T47D (cell line): Measurements from ENCODE around the gene GAMT.
A peak's percentile ranks its signal among the peaks of the same experiment; 100 is the strongest.

Source experiments
- DNase-seq, 2 experiments: peaks; one replicate each; pipeline versions ENCODE4 v3.0.0 to v3.0.0-alpha.2; 2011 to 2012; ENCODE audit warnings: low read depth in 1 of 2, low spot score in 1 of 2
- JUND ChIP-seq: IDR thresholded peaks from 2 replicates; pipeline ENCODE4 v1.6.1; 2012; ENCODE audit warnings: low read depth
- in situ Hi-C: cut with HindIII; loops from 2 replicates; pipeline ENCODE4 v1.10.0; 2016; ENCODE audit warnings: low sequenced_read_pairs, low pct_unique_long_range_greater_than_20kb

The GAMT gene

DNA sequence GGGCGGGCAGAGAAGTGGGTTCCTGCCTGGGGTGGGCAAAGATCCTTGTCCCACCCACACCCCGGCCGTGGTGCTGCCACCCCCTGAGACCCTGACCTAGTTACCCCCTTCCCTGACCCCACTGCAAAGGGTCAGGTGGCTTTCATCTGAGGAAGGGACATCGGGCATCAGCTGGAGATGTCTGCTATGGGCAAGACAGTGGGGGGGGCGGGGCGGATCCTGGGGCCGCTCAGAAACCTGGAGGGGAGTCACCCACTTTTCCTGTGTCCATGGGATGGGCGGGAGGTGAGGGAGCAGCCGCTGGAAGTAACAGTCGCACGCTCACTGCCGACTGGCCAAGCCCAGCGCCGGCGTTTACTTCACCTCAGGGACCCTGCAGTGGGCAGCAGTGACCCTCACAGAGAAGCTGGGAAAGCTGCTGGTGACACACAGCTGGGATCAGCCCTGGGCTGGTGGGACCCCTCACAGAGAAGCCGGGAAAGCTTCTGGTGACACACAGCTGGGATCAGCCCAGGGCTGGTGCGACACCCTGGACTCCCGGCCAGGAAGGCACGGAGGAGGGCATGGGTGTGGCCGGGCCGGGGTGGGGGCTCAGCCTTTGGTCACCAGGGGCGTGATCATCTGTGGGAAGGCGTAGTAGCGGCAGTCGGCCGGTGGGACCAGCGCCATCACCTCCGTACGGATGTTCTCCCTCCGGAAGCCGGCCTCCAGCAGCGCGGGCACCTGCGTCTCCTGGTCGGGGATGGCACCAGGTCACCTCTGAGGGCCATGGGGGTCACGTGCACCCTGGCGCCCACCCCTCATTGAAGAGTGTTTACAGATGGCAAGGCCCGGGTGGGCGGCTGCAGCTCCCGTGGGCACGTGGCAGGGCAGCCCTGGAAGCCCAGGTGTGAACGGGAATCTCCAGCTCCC is 4.3 kb downstream of the GAMT start:
- in situ Hi-C loops = no loop called here
- TF ChIP-seq JUND = no peak
- no peak for DNase-seq

- no peak for DNase-seq
- TF ChIP-seq JUND = no peak
- in situ Hi-C loops = no loop called here
Observed at GRCh38 chr19:1396019-1396767, 5.1 kb downstream of the GAMT start.

- TF ChIP-seq JUND = no peak
- in situ Hi-C loops = no loop called here
- DNase-seq = peak in 1 of 2 experiments; percentile 45
Observed at GRCh38 chr19:1395194-1396018, 5.9 kb downstream of the GAMT start.

DNA sequence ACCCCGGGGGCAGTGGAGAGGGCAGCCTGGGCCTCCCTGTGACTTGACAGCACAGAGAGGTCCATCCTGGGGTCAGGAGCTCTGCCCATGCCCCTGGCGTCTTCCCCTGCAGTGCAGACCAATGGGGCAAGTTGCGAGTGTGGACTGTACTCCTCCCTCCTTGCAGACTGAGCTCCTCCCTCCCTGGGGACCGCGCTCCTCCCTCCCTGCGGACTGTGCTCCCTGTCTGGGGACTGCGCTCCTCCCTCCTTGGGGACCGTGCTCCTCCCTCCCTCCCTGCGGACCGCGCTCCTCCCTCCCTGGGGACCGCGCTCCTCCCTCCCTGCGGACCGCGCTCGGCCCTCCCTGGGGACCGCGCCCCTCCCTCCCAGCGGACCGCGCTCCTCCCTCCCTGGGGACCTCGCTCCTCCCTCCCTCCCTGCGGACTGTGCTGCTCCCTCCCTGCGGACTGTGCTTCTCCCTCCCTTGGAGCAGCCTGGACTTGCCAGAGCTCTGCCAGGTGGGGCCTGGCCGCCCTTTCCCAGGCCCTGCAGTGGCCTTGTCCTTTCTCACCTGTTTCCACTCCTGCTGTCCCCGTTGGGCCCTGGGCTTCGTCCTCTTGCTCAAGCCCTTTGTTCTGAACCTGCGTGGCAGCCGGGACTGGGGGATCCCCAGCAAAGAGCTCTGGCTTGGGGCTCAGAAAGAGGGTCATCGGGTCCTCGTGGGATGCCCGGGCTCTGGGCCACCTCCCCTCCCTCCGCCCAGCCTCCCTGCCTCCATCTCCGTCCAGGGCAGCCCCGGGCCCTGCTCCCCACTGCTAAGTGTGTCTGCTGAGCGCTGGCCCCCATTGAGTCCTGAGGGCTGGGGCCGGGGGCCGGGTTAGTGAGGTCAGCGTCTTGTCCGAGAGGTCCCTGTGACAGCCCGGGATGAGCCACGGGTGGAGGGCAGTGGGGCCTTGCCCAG is 6.8 kb downstream of the GAMT start:
- no peak for TF ChIP-seq JUND
- in situ Hi-C loops = no loop called here
- no peak for DNase-seq

GRCh38 chr19:1393841-1394240 is 7.5 kb downstream of the GAMT start:
- DNase-seq = no peak
- in situ Hi-C loops = no loop called here
- no peak for TF ChIP-seq JUND

GRCh38 chr19:1392939-1393530 is 8.3 kb downstream of the GAMT start:
- no peak for TF ChIP-seq JUND
- in situ Hi-C loops = no loop called here
- no peak for DNase-seq

DNA sequence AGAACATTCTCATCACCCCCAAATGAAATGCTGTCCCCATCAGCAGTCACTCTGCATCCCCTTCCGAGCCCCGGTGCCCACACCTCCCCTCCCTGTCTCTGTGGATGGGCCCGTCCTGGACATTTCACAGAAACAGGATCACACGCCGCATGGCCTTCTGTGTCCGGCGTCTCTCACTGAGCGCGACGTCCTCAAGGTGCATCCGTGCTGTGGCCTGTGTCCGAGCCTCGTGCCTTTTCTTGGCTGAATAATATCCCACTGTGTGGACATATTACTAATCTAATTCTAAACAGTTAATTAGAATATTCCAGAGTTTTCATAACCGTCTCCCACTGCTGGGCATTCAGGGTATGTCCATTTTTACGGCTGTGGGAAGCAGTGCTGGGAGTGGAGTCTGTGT is 8.9 kb downstream of the GAMT start:
- no peak for TF ChIP-seq JUND
- DNase-seq = no peak
- in situ Hi-C loops = no loop called here

- no peak for TF ChIP-seq JUND
- in situ Hi-C loops = no loop called here
- DNase-seq = no peak
Observed at GRCh38 chr19:1390890-1391423, 10.4 kb downstream of the GAMT start.

DNA sequence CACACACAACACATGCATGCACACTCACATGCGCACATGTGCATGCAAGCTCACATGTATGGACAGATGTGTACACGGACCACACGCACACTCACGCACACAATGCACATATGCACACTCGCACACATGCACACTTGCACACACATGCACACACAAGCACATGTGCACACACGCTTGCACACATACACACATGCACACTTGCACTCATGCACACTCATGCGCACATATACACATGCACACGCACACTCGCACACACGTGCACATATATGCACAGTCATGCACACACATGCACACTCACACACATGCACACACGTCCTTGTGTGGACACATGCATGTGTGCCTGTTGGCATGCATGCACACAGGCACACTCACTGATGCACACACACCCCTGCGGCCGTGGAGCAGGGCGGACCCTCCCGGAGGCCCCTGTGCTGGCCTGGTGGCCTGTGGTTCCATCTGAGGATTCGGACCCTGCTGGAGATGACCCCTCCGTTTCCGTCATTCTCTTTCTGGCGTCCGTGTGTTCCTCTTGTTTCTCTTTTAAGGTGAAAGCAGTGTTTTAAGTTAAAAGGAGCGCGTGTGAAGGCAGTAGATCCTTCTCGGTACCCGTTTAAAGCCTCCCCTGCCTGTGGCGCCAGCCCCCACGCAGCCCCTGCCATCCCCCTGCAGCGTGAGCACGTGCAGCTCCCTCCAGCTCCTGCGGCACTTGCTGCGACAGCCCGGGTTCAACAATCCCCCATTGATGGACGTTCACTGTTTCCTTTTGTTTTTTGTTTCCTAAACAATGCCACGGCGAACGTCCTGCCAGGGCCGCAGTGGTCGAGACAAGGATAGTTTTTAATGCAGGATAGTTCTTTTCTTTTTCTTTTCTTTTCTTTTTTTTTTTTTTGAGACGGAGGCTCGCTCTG is 12.1 kb downstream of the GAMT start:
- no peak for DNase-seq
- in situ Hi-C loops = no loop called here
- no peak for TF ChIP-seq JUND

- no peak for DNase-seq
- in situ Hi-C loops = no loop called here
- no peak for TF ChIP-seq JUND
Observed at GRCh38 chr19:1388637-1389026, 12.7 kb downstream of the GAMT start.
